GM12865 (cell line): Measurements from ENCODE around the gene CLN5.
A peak's percentile ranks its signal among the peaks of the same experiment; 100 is the strongest.

Source experiments
- DNase-seq: peaks from one replicate; pipeline ENCODE4 v3.0.0; 2010; ENCODE audit warnings: low read depth
- H3K4me3 ChIP-seq: 2 replicates; pipeline ENCODE4 v1.5.1; 2011; ENCODE audit warnings: mild to moderate bottlenecking, low read depth, low read length, control low read depth
- TF ChIP-seq, protein P1 (sequence below): IDR thresholded peaks from 2 replicates; pipeline ENCODE4 v1.5.1; 2011; ENCODE audit warnings: low read length, control low read depth, low read depth, inconsistent platforms; ENCODE audit not compliant: insufficient read depth; ENCODE audit errors: missing control alignments

Gene CLN5

GRCh38 chr13:76974618-76974975 lies 17.3 kb upstream of the CLN5 start:
- DNase-seq = no peak
- H3K4me3 ChIP-seq = no peak overlapping the region
- TF ChIP-seq, protein P1, sequence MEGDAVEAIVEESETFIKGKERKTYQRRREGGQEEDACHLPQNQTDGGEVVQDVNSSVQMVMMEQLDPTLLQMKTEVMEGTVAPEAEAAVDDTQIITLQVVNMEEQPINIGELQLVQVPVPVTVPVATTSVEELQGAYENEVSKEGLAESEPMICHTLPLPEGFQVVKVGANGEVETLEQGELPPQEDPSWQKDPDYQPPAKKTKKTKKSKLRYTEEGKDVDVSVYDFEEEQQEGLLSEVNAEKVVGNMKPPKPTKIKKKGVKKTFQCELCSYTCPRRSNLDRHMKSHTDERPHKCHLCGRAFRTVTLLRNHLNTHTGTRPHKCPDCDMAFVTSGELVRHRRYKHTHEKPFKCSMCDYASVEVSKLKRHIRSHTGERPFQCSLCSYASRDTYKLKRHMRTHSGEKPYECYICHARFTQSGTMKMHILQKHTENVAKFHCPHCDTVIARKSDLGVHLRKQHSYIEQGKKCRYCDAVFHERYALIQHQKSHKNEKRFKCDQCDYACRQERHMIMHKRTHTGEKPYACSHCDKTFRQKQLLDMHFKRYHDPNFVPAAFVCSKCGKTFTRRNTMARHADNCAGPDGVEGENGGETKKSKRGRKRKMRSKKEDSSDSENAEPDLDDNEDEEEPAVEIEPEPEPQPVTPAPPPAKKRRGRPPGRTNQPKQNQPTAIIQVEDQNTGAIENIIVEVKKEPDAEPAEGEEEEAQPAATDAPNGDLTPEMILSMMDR = no peak

- TF ChIP-seq, protein P1 = no peak
- H3K4me3 ChIP-seq = no peak overlapping the region
Observed at GRCh38 chr13:76975863-76976262, 16.0 kb upstream of the CLN5 start.

GRCh38 chr13:76976490-76976889 lies 15.4 kb upstream of the CLN5 start:
- TF ChIP-seq, protein P1 = no peak
- DNase-seq = no peak
- no peak overlapping the region for H3K4me3 ChIP-seq

More at GRCh38 chr13:76975863-76976262, 16.0 kb upstream of the CLN5 start:
- no peak for DNase-seq

- TF ChIP-seq, protein P1 = no peak
- no peak for DNase-seq
- no peak overlapping the region for H3K4me3 ChIP-seq
Observed at GRCh38 chr13:76976929-76977328, 15.0 kb upstream of the CLN5 start.

DNA sequence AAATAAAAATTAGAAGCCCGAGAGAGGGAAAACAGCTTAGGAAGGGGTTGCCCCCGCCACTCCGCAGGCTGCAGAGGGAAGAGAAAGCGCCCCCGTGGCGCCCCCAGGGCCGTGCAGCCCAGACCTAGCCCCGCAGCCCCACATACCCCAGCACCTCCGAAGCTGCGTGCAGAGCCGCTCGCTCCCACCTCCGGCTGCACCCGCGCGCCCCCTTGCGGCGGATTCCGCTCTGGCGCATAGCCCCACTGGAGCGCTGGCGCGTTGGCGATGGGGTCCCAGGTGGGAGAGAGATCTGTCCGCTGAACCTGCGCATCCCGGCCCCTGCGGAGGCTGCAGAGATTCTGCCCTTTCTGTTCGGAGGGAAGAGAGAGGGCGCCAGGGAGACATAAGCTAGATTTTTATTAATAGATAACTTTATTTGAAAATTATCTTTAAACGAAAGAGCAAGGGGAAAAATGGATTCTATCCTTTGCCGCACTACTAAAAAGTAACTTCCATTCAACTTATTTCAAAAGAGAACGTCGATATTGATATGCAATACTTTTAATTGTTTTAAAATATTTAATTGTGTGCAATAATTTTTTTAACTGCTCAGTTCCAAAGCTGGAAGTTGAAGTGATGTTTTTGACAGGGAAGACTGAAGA lies 11.7 kb upstream of the CLN5 start:
- peak; percentile 75 for DNase-seq
- H3K4me3 ChIP-seq = peak overlapping the region; percentile 47
- TF ChIP-seq, protein P1 = peak; percentile 99

DNA sequence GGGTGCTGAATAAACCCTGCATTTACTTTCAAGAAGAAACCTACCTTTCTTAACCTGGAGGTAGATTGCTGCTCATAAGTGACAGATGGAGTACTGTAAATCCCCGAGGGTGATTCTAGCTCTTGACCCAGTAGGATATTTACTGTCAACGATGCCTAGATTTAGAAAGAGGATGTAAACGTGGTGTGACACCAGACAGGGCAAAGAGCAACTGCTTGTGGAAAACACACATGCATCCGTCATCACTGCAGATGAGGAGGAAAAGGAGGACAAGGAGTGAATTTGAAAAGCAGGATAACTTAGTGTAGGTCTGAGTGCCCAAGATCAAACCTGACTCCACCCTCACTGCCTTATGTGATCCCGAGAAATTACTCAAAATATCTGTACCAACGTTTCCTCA lies 9.8 kb upstream of the CLN5 start:
- no peak overlapping the region for H3K4me3 ChIP-seq
- no peak for DNase-seq
- TF ChIP-seq, protein P1 = no peak

GRCh38 chr13:76983676-76984075 lies 8.2 kb upstream of the CLN5 start:
- DNase-seq = no peak

More at GRCh38 chr13:76983676-76984075, 8.2 kb upstream of the CLN5 start:
- TF ChIP-seq, protein P1 = no peak
- no peak overlapping the region for H3K4me3 ChIP-seq
